NK-92 treated with Interleukin-12 subunit alpha and Interleukin-12 subunit beta, amount 100 ng/mL, for 24 hours (cell line): ENCODE measurements around the gene PUS10.
"Not testable (repeated sequence)": the region's sequence is repeated elsewhere in the genome, so short reads cannot be mapped to it uniquely, and the experiment has no call there.

Experiments
- DNase-seq: peaks from one replicate; lab custom pipeline; 2025; lab: John Stamatoyannopoulos, UW

The PUS10 gene

DNA sequence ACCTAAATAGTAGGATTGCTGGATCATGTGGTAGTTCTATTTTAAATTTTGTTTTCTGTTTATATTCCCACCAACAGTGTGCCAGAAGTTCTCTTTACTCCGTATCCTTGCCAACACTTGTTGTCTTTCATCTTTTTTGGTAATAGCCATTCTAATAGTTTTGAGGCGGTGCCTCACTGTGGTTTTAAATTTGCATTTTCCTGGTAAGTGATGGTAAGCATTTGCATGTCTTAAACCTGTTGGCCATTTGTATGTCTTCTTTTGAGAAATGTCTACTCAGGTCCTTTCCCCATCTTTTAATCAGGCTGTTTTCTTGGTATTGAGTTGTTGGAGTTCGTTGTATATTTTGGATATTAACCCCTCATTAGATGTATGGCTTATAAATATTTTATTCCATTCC lies 85.1 kb downstream of the PUS10 start:
- DNase-seq: no peak

DNA sequence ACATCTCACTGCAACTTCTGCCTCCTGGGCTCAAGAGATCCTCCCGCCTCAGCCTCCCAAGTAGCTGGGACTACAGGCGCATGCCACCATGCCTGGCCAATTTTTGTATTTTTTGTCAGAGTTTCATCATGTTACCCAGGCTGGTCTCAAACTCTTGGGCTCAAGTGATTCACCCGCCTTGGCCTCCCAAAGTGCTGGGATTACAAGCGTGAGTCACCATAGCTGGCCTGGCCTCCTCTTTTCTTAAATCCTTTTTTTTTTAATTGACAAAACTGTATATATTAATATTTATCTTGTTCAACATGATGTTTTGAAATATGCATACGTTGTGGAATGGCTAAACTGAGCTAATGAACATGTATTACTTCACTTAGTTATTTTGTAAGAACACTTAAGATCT lies 86.0 kb downstream of the PUS10 start:
- DNase-seq: not testable (repeated sequence)

DNA sequence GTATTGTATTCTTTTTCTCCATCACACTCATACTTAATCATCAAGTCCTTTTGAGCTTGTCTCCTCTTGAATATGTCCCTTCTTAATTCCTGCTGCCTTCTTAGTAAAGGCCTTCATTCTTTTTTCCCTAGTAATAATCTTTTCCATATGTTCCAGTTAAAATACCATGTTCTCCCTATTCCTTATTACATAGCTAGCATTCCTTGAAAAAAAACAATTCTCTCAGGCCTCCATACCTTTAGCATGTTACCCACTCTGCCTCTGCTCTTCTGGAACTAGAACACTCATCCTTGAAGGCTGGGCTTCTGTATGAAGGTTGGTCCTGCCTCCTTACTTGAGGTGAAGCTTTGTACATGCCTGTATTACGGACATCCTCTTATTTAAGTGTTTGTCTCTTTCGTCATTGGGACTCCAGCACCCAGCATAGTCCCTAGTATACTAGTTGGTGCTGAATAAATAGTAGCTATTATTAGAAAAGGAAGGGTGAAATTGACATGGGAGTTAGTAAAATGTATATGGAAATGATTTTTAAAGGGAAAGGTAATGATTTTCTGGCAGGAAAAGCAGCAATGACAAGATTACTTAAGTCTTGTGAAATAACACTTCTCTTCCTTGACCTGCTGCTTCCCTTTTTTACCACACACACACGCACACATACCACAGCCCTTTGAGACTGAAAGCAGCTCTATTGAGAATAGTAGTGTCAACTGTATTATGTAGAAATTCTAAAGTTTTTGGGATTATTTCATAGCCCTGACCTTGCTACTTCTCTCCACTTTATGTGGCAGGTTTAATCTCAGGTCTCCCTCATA lies 91.1 kb downstream of the PUS10 start:
- no peak for DNase-seq

DNA sequence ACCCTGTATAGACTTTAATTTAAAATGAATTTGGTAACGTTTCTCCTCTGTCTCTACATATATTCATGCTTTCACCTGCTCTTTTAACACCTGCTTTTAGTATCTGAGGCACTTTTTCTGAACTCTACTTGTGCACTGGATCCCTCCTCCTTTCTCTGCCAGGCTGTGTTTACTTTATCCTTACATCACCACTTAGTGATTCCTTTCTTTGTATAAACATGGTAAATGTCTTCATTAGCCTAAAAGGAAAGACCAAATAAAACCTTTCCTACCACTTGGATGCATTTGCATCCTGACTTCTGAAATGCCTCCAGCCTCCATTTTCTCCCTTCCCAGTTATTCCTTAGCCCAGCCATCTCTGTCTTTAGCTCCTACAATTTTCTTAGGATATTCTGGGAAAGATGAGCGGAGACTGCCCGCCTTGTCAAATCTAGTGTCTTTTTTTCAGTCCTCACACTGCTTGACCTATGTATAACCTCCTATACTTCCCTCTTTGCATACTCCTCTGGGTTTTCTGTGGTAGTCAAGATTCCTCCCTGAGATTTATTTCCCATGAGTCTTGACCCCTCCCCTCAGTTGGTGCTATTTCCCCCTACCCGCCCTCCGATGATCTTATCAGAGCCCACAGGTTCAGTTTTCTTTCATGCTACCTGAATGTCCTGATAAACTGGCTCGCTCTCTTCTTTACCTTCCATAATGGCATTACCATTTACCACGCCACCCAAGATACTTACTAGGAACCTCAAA lies 91.9 kb downstream of the PUS10 start:
- DNase-seq: no peak

DNA sequence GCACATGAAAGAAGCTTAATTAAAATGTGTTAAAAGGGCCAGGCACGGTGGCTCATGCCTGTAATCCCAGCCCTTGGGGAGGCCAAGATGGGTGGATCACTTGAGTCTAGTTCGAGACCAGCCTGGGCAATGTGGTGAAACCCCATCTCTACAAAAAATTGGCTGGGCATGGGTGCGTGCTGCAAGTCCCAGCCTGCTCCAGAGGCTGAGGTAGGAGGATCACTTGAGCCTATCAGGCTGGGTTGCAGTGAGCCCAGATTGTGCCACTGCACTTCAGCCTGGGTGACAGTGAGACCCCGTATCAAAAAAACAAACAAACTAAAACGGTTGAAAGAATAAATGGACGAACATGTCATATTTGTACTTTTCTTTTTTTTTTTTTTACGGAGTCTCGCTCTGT lies 110.7 kb downstream of the PUS10 start:
- DNase-seq: no peak

DNA sequence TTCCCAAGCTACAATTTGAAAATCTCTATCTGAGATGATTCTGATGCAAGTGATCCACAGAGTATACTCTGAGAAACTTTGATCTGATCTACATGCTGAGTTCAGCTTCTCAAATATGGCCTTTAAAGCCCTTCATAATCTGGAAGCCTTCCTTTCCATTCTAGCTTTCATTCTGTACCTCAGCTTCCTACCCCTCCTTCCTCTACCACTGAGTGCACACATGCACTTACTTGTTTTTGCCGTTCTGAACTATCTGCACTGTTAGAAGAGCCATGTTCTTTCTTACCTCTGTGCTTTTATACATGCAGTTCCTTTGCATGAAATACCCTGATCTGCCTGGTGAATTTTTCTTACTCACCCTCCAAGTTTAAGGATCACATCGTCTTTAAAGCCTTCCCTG lies 111.7 kb downstream of the PUS10 start:
- no peak for DNase-seq

DNA sequence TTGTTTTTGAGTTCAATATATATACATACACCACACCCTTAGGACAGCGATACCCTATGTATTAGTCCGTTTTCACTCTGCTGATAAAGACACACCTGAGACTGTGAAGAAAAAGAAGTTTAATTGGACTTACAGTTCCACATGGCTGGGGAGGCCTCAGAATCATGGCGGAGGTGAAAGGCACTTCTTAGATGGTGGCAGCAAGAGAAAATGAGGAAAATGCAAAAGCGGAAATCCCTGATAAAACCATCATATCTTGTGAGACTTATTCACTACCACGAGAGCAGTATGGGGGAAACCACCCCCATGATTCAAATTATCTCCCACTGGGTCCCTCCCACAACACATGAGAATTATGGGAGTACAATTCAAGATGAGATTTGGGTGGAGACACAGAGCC lies 112.2 kb downstream of the PUS10 start:
- not testable (repeated sequence) for DNase-seq

DNA sequence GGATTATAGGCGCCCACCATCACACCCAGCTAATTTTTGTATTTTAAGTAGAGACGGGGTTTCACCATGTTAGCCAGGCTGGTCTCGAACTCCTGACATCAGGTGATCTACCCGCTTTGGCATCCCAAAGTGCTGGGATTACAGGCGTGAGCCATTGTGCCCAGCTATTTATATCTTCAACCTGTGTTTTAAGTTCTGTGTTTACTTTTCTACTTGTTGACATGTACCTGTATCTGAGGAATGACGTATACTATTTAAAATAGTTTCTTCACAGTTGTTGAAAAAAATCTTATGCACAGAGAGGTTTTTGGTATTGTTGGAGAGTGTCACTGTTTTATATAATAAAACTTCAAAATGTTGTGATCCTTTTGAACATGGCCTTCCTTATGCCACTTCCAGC lies 116.8 kb downstream of the PUS10 start:
- DNase-seq: not testable (repeated sequence)

DNA sequence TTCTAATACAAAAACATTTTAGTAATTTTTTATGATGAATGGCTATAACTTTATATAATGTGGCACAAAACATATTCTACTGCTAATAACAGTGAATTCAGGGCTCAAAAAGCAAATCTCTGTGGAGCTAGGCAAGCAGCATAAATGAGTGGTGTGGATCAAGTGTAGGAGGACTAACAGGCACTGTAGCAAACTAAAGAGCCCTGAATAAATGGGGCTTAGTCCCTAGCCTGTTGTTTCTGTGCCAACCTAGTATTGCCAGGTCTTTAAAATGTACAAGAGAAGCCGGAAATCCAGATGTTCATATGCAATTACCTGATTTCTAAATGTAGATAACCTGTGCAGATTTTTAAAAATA lies 118.2 kb downstream of the PUS10 start:
- DNase-seq: no peak

DNA sequence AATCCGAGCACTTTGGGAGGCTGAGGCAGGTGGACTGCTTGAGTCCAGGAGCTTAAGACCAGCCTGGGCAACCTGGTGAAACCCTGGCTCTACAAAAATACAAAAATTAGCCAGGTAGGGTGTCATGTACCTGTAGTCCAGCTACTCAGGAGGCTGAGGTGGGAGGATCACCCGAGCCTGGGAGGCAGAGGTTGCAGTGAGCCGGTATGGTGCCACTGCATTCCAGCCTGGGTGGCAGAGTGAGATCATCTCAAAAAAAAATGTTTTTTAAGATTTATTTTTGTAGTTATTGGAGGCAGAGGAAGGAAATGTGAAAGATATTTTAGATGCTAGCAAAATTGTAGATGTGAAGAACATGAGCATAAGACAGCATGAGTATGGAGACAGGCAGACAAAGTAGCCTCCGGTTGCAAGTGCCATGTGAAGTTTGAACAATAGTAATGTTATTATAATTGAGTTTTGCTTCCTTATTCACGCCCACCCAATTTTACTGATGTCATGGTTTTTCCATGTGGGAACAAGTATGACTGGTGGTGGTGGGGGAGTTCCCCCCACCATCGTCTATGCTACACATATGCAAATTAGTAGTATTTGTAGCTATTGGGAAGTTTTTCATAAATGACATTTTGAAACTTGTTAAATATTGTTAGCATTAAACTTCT lies 118.7 kb downstream of the PUS10 start:
- no peak for DNase-seq

DNA sequence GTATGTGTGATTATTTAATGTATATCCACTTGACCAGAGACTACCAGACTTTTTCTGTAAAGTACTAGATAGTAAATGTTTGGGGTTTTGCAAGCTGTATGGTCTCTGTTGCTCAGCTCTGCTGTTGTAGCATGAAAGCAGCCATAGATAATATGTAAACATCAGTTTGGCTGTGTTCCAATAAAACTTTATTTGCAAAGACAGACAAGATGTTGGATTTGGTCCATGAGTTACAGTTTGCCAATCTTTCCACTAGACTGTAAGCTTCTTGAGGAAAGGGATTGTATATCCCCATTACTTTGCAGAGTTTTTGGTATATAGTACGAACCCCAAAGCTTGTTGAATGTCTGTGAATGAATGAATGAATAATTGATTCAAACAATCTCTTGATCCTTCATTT lies 119.5 kb downstream of the PUS10 start:
- no peak for DNase-seq
